ENCODE data around the gene NME9. TPM values are rescaled to one million over a fixed set of nuclear protein-coding genes. Genes with fewer than 3 reads are reported as not detected.
A peak's percentile ranks its signal among the peaks of the same experiment; 100 is the strongest.

NME9 gene
- total and polyA plus RNA-seq, 10 of the 15 experiments (the other 5 are each of a cell fraction or from before 2014, with no cell fraction given) = 0.09 to 0.68 (median 0.22) TPM; not detected in 6

GRCh38 chr3:138371070-138371965, 41.7 kb upstream of the NME9 start (continued):
- TF ChIP-seq YY1 (IDR thresholded peaks at IDR 0.05; ENCODE audit: low read depth, low read length) = no peak
- no peak for TF ChIP-seq NFYA (IDR thresholded peaks at IDR 0.05; ENCODE audit: borderline replicate concordance, low read depth, low read length)
- TF ChIP-seq CTCF (IDR thresholded peaks at IDR 0.05 in 2 of 3, conservative IDR thresholded peaks at IDR 0.05 in 1 of 3; ENCODE audit: control insufficient read depth in 2 of 3, extremely low read depth in 1 of 3, insufficient read depth in 1 of 3, low read depth in 3 of 3, low read length in 3 of 3) = no peak
- TF ChIP-seq BRCA1 (IDR thresholded peaks at IDR 0.05; ENCODE audit: low read depth, low read length) = no peak
- peak in 1 of 2 experiments; percentile 79; a peak in 2 of 4 replicates for TF ChIP-seq CEBPB (IDR thresholded peaks at IDR 0.05; ENCODE audit: borderline replicate concordance in 1 of 2, low read depth in 2 of 2, low read length in 2 of 2)
- TF ChIP-seq BMI1 (IDR thresholded peaks at IDR 0.05; ENCODE audit: borderline replicate concordance) = no peak
- TF ChIP-seq MEF2A (IDR thresholded peaks at IDR 0.05; ENCODE audit: insufficient read depth, low read depth, low read length) = peak; percentile 85
- TF ChIP-seq RCOR1 (conservative IDR thresholded peaks at IDR 0.05; ENCODE audit: low read depth, low read length) = 0 out of 2 replicates have a peak, but pooled peaks have one; percentile 79
- peak; percentile 62 for TF ChIP-seq SREBF1 (IDR thresholded peaks at IDR 0.05; ENCODE audit: low read length)
- TF ChIP-seq ZBED1 (IDR thresholded peaks at IDR 0.05; ENCODE audit: borderline replicate concordance) = peak; percentile 46; the same call in 1 of the 2 replicates
- no peak for TF ChIP-seq MLLT1 (IDR thresholded peaks at IDR 0.05)
- TF ChIP-seq WRNIP1 (IDR thresholded peaks at IDR 0.05; ENCODE audit: borderline replicate concordance, low read depth, low read length) = no peak
- no peak for TF ChIP-seq IRF3 (IDR thresholded peaks at IDR 0.05)
- no peak for TF ChIP-seq ZBTB11 (CRISPR knock-in tag; IDR thresholded peaks at IDR 0.05)
- no peak for TF ChIP-seq CBX5 (IDR thresholded peaks at IDR 0.05; ENCODE audit: low read depth)
- TF ChIP-seq TCF12 (IDR thresholded peaks at IDR 0.05; ENCODE audit: low read depth, low read length) = no peak
- no peak for TF ChIP-seq HDAC2 (IDR thresholded peaks at IDR 0.05)
- TF ChIP-seq SPI1 (IDR thresholded peaks at IDR 0.05; ENCODE audit: borderline replicate concordance, insufficient read depth, low read depth, low read length) = peak; percentile 78
- TF ChIP-seq SKIL (IDR thresholded peaks at IDR 0.05; ENCODE audit: low read depth, poor library complexity, severe bottlenecking) = peak; percentile 61

All from GM12878 (cell line).